ENCODE results near the gene PTPN20.

Gene PTPN20

GRCh38 chr10:47012214-47012613, 101.0 kb downstream of the PTPN20 start:
- TF ChIP-seq CTCF (IDR thresholded peaks at IDR 0.05; ENCODE audit: control insufficient read depth, insufficient read depth, low read depth, low read length, missing control alignments), result no peak
- no peak for DNase-seq (ENCODE audit: low read depth)
- H3K4me3 ChIP-seq (ENCODE audit: control insufficient read depth, low read depth, low read length), result no peak overlapping the region

- no peak overlapping the region for H3K4me3 ChIP-seq (ENCODE audit: control insufficient read depth, low read depth, low read length)
- no peak for DNase-seq (ENCODE audit: low read depth)
- TF ChIP-seq CTCF (IDR thresholded peaks at IDR 0.05; ENCODE audit: control insufficient read depth, insufficient read depth, low read depth, low read length, missing control alignments), result no peak
These were observed 102.4 kb downstream of the PTPN20 start for GRCh38 chr10:47013507-47014154.

GRCh38 chr10:47015404-47015803, 104.2 kb downstream of the PTPN20 start:
- no peak for DNase-seq (ENCODE audit: low read depth)
- no peak overlapping the region for H3K4me3 ChIP-seq (ENCODE audit: control insufficient read depth, low read depth, low read length)
- no peak for TF ChIP-seq CTCF (IDR thresholded peaks at IDR 0.05; ENCODE audit: control insufficient read depth, insufficient read depth, low read depth, low read length, missing control alignments)

GRCh38 chr10:47016564-47016963, 105.3 kb downstream of the PTPN20 start:
- TF ChIP-seq CTCF (IDR thresholded peaks at IDR 0.05; ENCODE audit: control insufficient read depth, insufficient read depth, low read depth, low read length, missing control alignments), result no peak
- H3K4me3 ChIP-seq (ENCODE audit: control insufficient read depth, low read depth, low read length), result no peak overlapping the region
- no peak for DNase-seq (ENCODE audit: low read depth)

- H3K4me3 ChIP-seq (ENCODE audit: control insufficient read depth, low read depth, low read length), result no peak overlapping the region
- TF ChIP-seq CTCF (IDR thresholded peaks at IDR 0.05; ENCODE audit: control insufficient read depth, insufficient read depth, low read depth, low read length, missing control alignments), result no peak
- no peak for DNase-seq (ENCODE audit: low read depth)
These were observed 107.0 kb downstream of the PTPN20 start for GRCh38 chr10:47018026-47018735.

GRCh38 chr10:47019155-47020145, 108.2 kb downstream of the PTPN20 start:
- H3K4me3 ChIP-seq (ENCODE audit: control insufficient read depth, low read depth, low read length), result no peak overlapping the region
- no peak for DNase-seq (ENCODE audit: low read depth)
- TF ChIP-seq CTCF (IDR thresholded peaks at IDR 0.05; ENCODE audit: control insufficient read depth, insufficient read depth, low read depth, low read length, missing control alignments), result no peak
